IPS-18c (cell line): ENCODE results near the gene KCNMA1.
"Not testable (repeated sequence)": the region's sequence is repeated elsewhere in the genome, so short reads cannot be mapped to it uniquely, and the experiment has no call there.

Source experiments
- H3K4me3 ChIP-seq: 2 replicates; pipeline ENCODE4 v1.7.0; 2013; ENCODE audit warnings: low read depth, mild to moderate bottlenecking, low read length, moderate library complexity; ENCODE audit not compliant: insufficient read depth
- H3K9me3 ChIP-seq: one replicate; pipeline ENCODE4 v1.6.1; 2013; ENCODE audit warnings: mild to moderate bottlenecking, low read length, moderate library complexity; ENCODE audit not compliant: control insufficient read depth, insufficient read depth

KCNMA1 gene

GRCh38 chr10:77637532-77638320 lies at the start of gene KCNMA1:
Gene KCNMA1 (minus strand): TSS chr10:77637808.
- Histone ChIP-seq H3K4me3 (peak within 1 kb of the TSS; percentile 73), H3K9me3 (peaks cover 2% of the 10 kb centered on the region)

GRCh38 chr10:77686650-77687417 lies 49.2 kb upstream of the KCNMA1 start:
- Histone ChIP-seq H3K9me3 (no peaks in the 10 kb centered on the region), H3K4me3 (no peak overlapping the region)

- no peak overlapping the region for H3K4me3 ChIP-seq
- no peaks in the 10 kb centered on the region for H3K9me3 ChIP-seq
These were observed 48.5 kb upstream of the KCNMA1 start for GRCh38 chr10:77686096-77686495.

- no peak overlapping the region for H3K4me3 ChIP-seq
- H3K9me3 ChIP-seq: no peaks in the 10 kb centered on the region
These were observed 47.8 kb upstream of the KCNMA1 start for GRCh38 chr10:77685432-77685831.

- H3K9me3 ChIP-seq, H3K4me3 ChIP-seq: not testable (repeated sequence)
These were observed 45.5 kb upstream of the KCNMA1 start for GRCh38 chr10:77683088-77683432.

GRCh38 chr10:77682393-77683087 lies 44.9 kb upstream of the KCNMA1 start:
- H3K4me3 ChIP-seq: no peak overlapping the region
- no peaks in the 10 kb centered on the region for H3K9me3 ChIP-seq

GRCh38 chr10:77681839-77682238 lies 44.2 kb upstream of the KCNMA1 start:
- H3K4me3 ChIP-seq: no peak overlapping the region
- H3K9me3 ChIP-seq: no peaks in the 10 kb centered on the region

- no peak overlapping the region for H3K4me3 ChIP-seq
- H3K9me3 ChIP-seq: no peaks in the 10 kb centered on the region
These were observed 43.2 kb upstream of the KCNMA1 start for GRCh38 chr10:77680811-77681210.

- H3K4me3 ChIP-seq: no peak overlapping the region
- H3K9me3 ChIP-seq: no peaks in the 10 kb centered on the region
These were observed 42.5 kb upstream of the KCNMA1 start for GRCh38 chr10:77680065-77680464.

- no peak overlapping the region for H3K4me3 ChIP-seq
- H3K9me3 ChIP-seq: no peaks in the 10 kb centered on the region
These were observed 41.6 kb upstream of the KCNMA1 start for GRCh38 chr10:77679217-77679616.

- Histone ChIP-seq H3K4me3 (no peak overlapping the region), H3K9me3 (no peaks in the 10 kb centered on the region)
These were observed 40.5 kb upstream of the KCNMA1 start for GRCh38 chr10:77678146-77678545.

- H3K4me3 ChIP-seq: no peak overlapping the region
These were observed 37.7 kb upstream of the KCNMA1 start for GRCh38 chr10:77675347-77675746.

GRCh38 chr10:77673515-77674140 lies 36.0 kb upstream of the KCNMA1 start:
- Histone ChIP-seq H3K4me3 (no peak overlapping the region), H3K9me3 (no peaks in the 10 kb centered on the region)

More at GRCh38 chr10:77675347-77675746, 37.7 kb upstream of the KCNMA1 start:
- no peaks in the 10 kb centered on the region for H3K9me3 ChIP-seq

- Histone ChIP-seq H3K4me3 (no peak overlapping the region), H3K9me3 (no peaks in the 10 kb centered on the region)
These were observed 35.5 kb upstream of the KCNMA1 start for GRCh38 chr10:77673101-77673500.

GRCh38 chr10:77671594-77672252 lies 34.1 kb upstream of the KCNMA1 start:
- H3K9me3 ChIP-seq: no peaks in the 10 kb centered on the region
- H3K4me3 ChIP-seq: no peak overlapping the region

- Histone ChIP-seq H3K4me3 (no peak overlapping the region), H3K9me3 (no peaks in the 10 kb centered on the region)
These were observed 33.3 kb upstream of the KCNMA1 start for GRCh38 chr10:77670817-77671443.

- Histone ChIP-seq H3K9me3 (no peaks in the 10 kb centered on the region), H3K4me3 (no peak overlapping the region)
These were observed 32.3 kb upstream of the KCNMA1 start for GRCh38 chr10:77669892-77670291.
